DMS53 (cell line): Measurements from ENCODE around the gene TTYH2.

Experiments
- DNase-seq: peaks from one replicate; lab custom pipeline; 2025; lab: John Stamatoyannopoulos, UW

The TTYH2 gene

DNA sequence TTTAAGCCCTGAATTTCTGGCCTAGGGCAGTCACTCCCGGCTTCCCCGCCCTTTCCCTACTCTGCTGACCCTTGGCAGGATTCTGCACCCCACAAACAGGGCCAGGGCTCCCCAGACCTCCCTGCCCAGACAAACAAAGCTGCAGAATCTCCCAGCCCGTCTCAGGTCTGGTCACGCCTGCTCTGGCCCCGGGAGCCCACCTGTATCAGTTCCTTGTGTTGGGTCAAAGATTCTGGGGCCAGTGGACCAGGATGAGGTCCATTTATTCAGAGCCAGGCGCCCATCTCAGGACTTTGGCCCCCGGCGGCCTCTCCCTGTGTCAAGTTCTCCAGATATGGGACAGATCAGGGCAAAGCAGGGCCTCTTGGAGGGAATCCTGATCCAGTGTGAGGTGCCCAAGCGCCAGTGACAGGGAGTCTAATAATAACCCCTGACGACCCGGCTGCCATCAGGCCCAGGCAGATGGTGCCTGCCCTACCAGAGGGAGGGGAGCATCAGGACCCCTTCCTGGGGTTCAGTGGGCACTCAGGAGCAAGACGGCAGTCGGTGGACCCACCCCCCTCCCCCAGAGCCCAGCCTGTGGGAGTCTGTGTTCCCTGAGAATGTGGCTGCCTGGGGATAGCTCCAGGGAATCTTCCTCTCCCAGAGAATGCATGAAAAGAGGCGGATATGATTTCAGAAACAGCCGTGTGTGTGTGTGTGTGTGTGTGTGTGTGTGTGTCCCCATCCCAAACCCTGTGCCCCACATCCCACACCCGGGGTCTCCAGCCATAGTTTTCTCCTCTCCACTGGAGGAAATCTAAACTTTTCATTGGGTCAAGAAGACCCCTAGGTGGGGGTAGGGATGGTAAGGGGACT lies 1.3 kb downstream of the TTYH2 start:
- peak; percentile 40 for DNase-seq

DNA sequence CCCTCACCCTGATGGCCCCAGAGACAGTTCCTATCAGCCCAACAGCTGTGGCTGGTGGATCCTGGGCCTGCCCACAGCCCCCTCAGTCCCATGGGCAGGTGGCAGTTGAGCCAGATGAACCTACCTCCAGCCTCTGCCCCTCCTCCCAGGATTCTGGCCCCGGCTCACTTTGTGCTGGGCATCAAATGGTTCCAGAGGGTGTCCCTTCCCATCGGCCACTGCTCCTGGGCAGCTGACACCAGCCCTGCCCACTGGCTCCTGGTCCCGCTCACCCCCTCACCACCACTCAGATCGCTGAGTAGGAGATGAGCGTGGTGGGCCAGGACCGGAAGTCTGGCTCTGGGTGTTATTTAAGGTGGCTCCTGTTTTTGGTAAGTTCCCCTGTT lies 2.0 kb downstream of the TTYH2 start:
- no peak for DNase-seq

DNA sequence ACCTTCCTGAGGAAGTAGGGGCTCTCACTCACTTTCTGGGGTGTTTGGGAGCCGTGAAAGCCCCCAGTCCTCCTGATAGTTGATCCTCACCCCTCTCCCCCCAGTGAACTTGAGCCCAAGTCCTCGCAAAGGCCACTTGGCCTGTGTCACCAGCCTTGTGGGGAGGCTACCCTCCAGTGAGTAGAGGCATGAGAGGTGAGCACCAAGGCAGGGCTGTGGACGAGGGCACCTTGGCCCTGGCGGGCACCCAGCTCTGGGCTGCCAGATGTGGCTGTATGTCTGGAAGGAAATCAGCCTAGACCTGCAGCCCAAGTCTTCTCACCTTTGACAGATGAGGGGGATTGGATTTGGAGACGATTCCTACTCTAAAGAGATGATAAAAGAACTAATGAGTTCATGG lies 3.1 kb downstream of the TTYH2 start:
- no peak for DNase-seq

DNA sequence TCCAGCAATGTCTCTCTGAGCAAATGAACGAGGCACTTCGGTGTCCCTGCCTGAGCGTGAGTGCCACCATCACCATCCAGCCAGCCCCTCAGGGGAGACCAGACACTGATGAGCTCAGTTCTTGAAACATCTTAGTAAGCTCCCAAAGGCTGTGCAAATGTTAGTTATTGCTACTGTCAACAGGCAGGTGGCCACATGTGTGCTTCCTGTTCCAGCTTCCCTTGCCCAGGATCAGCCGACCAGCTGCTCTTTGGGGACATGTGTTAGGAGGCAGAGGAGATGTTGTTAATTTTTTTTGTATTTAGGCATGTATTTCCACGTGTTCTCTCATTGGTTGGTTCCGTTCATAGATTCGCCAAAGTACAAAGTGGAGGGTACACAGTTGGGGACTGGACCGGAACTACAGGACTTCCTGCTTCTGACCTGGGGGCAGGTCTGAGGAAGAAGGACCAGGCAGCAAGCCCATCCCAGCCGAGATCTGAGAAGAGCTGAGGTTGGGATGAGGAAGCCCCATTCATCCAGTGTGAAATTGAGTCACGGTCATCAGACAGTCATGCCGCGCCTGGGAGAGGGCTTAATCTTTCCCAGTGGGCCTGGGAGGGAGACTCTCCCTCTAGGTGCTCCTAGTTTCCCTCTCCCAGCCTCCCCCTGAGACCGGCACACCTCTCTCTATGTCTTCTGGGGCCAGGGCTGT lies 3.8 kb downstream of the TTYH2 start:
- DNase-seq: peak; percentile 96

DNA sequence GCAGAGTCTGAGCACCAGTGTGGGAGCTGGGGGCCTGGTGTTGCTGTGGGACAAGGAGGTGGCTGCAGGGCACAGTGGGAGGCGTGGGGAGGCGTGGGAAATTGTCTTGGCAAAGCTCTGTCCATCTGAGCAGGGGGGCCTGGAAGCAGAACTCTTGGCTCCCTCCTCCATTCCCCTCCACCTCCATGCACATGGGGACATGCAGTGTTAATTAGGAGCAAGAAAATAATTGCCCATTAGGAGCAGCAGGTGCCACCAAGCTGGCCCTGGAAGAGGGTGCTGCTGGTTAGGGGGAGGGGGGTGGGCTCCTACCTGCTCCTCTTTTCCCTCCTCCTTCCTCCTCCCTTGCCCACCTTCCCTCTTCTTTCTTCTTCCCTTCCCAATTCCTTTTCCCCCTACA lies 4.5 kb downstream of the TTYH2 start:
- DNase-seq: no peak

DNA sequence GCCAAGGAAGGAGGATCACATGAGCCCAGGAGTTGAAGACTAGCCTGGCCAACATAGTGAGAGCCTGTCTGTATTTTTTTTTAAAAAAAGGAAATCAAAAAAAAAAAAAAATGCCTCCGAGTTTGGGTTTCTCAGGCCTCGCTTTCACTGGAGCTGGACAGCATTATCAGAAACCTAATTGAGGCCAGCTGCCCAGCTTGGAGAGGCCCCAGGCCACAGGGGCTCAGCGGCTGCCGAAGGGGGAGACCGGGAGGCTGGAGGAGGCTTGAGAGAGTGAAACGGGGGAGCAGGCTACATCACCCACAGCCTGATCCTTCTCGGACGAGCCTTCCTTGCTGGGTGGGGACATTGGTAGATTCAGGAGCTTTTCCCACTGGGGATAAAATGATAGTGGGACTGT lies 5.1 kb downstream of the TTYH2 start:
- no peak for DNase-seq

DNA sequence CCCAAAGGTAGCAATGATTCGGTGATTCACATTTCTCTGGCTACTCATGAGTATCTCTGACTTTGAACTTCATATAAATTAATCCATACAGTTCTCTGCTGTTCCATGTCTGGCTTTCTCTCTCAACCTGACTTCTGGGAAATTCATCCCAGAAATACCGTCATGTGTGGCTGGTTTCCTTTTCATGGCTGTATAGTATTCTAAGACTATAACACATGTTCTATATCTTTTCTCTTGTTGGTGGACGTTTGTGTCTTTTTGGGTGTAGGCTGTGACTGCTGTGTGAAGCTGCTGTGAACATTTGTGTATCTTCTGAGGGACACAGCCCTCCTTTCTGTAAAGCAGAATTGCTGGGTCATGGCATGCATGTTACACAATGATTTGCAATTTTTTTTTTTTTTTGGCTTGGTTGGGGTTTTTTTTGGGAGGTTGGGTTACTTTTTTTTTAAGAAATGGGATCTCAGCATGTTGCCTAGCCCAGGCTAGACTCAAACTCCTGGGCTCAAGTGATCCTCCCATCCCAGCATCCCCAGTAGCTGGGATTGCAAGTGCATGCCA lies 6.3 kb downstream of the TTYH2 start:
- DNase-seq: no peak

DNA sequence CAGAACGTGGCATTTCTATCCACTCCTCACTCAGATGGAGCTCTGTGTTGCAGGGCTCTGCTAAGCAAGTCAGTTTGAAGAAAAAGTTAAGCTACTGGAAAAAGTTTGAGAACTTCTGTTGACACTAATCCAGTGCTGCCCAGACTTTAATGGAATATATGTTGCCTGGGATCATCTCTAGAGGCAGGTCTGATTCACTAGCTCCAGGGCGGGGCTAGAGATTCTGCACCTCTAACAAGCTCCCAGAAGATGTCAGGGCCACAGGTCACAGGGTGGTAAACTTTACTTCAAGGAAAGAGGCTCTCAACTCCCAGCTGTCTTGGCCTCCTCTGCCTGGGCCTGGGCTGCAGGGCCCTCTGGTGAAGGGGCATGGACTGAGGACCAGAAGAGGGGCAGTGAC lies 6.8 kb downstream of the TTYH2 start:
- DNase-seq: no peak

DNA sequence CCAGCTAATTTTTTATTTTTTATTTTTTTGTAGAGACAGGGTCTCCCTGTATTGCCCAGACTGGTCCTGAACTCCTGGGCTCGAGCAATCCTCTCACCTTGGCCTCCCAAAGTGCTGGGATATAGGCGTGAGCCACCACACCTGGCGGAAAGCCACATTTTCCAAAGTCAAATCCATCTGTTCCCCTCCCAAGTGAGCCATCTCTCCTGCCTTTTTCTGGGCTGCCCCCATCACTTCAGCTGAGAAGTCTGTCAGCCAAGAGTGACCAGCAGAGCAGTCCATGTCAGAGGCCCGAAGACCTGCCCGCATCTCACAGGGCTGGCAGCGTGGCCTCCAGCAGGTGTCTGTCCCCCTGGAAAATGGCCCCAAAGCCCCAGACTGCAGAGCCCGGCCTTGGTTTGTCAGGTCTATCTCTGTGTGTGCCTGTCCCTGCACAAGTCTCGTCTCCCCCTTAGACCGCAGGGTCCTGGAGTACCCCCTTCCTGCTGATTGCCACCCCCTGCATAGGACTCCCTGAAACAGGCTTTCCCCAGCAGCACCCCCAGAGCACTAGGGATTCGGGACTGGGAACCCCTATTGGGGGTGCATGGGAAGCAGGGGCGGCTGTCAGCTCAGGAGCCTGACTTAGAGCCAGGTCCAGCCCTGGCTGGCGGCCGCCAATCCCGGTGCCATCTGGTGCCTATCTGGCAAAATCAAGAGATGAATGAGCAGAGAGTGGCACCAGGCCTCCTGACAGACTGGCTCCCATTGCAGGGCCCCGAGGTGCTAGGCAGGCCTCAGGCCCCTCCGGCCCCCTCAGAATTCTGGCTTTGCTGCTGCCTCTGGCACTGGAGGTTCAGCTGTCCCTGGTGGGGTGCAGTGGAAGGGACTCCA lies 7.8 kb downstream of the TTYH2 start:
- no peak for DNase-seq

DNA sequence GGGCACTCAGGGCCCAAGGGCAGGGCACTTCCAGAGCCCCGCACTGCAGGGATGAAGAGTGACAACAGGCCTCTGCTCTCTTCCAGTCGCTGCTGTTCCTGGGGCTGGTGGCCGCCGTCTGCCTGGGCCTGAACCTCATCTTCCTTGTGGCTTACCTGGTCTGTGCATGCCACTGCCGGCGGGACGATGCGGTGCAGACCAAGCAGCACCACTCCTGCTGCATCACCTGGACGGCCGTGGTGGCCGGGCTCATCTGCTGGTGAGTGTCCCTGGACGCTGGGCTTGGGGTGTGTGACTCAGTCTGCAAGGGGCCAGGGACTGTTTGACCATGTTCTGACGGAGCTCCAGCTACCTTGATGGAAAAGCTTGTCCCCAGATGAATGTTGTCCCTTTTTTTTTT lies 9.0 kb downstream of the TTYH2 start:
- DNase-seq: no peak

DNA sequence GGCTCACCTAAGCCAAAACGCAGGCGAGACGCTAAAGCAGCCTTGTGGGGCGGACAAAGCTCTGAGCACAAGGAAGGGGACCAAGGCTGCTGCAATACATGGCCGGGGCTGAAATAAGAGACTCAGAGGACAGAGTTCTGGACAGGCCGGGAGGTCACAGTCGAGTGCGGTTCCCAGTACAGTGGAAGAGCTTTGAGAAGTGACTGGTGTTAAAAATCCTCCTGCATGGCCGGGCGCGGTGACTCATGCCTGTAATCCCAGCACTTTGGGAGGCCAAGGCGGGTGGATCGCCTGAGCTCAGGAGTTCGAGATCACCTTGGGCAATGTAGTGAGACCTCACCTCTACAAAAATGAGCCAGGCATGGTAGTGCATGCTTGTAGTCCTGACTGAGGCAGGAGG lies 10.5 kb downstream of the TTYH2 start:
- DNase-seq: no peak

DNA sequence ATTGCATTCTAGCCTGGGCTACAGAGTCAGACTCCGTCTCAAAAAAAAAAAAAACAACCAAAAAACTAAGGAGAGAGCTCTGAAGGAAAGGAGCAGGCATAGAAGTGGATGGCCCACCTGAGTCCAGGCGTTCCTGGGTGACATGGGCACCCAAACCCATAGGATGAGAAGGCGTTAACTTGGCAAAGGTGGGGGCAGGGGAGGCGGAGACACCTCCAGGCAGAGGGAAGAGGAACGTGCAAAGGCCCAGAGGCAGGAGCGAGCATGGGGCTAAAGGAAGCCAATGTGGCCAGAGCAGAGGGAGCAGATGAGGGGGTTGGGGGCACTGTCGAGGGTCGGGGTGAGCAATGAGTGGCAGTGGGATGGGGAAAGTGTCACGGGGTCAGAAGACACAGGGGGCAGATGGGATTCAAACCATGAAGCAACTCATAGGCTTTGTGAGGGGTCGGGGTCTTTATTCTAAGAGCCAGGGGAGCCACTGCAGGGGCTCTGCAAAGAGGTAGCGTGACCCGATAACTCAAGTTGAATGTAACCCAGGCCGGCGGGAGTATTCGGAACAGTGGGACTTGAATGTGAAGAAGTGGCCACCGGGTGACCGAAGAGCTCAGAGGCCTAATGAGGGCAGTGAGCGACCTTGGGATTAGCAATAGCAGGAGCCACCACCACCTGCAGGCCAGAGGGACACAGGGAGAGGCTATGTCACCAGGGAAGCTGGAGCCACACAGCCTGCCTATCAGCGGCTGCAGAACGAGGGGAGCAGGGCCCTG lies 11.8 kb downstream of the TTYH2 start:
- DNase-seq: no peak

DNA sequence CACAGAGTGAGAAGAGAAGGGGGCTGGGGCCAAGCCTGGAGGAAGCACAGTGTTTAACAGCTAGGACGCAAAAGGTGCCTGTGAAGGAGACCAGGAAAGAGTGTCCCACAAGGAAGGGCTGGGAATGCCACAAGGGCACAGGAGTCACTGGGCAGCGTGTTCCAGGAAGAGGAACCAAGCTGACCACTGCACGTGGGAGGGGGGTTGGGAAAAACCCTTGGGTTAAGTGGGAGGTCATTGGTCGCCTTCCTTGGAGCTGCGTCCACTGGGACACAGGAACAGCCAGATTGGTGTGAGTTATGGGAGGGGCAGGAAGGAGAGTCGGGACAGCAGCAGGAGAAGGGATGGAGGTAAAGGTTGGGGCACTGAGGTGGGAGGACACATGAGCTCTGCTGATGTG lies 12.9 kb downstream of the TTYH2 start:
- DNase-seq: no peak

DNA sequence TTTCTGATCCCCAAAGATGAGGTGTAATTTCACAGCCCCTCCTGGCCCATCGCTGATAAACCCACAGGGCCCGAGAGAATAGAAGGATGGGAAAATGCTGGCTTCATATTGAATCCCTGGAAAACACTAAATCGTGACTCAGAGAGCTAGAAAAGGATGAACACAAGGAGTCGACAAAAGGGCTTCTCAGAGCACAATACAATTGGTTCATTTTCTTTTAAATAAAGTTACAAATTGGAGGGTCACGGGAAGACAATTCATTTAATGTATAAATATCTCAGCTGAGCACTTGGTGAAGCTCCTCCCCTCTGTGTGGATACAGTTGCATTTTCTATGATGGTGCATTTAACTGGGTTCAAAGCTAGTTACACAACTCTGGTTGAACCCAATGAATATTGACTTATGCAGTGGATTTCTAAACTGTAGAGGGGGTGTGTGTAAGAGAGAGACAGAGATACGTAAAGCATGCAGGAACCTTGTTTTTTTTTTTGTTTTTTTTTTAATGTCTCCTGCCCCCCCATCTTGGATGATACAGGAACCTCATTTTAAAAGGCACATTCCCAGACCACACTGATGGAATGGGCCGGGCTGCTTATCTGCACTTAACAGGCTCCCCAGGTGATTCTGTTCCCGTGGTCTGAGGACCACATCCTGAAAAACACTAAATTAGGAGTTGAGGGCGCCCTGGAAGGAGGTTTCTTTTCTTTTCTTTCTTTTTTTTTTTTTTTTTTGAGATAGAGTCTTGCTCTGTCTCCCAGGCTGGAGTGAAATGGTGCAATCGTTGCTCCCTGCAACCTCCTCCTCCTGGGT lies 14.1 kb downstream of the TTYH2 start:
- no peak for DNase-seq

DNA sequence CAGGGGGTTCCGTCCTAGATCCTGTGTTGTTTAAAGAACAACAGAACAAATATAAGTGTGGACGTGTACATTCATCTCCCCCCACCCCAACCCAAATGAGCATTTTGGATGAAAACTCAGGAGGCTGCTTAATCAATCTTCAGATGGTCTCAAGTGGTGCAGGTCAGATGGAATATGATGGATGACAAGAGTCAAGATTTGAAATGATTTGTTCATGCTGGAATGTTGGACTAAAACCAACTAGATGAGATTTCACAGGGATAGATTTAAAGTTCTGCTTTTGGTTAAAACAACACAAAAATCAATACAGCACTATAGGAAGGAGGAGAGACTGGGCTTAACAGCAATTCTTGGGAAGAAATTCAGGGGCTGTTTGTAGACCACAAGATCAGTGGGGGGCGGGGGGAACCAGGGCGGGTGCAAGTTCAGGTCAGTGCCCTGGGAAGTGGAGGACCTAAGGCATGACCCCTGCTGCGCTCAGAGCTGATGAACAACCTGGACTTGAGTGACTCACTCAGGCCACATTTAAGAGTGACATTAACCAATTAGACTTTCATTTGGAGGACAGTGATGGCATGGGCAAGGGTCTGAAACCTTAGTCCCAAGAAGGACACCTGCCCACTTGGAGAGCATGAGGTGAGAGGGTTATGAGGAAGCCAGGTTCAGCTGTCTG lies 15.1 kb downstream of the TTYH2 start:
- DNase-seq: no peak

DNA sequence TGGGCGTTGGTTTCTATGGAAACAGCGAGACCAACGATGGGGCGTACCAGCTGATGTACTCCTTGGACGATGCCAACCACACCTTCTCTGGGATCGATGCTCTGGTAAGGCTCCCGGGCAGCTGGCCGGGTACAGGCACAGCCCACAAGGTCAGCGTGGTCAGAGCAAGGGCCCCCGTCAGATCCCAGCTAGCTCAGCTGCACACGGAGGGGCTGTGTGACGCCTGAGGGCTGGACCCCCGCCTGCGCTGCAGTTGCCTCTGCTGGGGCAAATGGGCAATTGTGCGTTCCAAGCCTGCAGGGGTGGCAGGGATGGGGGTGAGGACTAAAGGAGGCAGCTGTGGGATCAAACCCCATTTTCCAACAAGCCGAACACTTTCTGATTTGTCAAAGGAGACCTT lies 17.5 kb downstream of the TTYH2 start:
- no peak for DNase-seq

DNA sequence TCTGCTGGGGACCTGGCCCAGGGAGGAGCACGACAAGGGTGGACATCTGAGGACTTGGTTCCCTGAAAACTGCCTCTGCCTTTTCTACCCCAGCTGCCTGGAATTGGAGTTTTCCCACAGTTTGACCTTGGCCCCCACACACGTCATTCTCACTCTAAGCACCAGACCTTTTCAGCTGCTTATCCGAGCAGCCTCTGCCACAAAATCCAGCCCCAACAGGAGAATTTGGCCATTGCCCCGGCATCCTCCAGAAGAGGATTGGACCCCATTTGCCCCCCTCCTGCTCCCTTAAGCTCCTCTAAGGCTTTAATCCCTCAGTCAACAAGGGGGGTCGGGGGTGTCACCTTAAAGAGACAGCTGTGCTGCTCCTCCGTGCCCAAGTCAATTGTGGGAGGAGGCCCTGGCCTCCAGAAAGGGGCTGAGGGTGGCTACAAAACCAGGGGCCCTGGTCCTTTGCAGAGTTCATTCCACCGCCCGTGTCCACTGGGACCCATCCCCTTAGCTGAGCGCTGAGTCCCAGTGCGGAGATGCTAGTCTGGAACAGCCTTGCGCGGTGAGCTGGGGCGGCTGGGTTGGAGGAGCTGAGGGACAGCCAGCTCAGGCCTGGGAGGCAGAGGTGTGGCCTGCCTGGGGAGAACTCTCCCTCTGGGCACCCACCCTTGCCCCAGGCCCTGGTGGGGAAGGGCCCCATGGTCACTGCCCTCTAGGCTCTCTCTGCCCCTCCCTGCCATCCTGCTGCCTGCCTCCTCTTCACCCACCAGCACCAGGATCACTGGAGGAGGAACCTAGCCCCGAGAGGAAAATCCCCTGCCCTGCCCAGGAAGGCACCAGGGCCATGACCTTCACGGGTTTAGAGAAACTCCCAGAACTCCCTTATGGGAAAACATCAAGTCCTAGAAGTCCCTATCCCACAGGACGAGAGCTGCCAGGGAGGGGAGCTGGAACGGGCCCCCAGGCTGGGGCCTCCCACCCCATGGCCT lies 18.8 kb downstream of the TTYH2 start:
- DNase-seq: no peak

DNA sequence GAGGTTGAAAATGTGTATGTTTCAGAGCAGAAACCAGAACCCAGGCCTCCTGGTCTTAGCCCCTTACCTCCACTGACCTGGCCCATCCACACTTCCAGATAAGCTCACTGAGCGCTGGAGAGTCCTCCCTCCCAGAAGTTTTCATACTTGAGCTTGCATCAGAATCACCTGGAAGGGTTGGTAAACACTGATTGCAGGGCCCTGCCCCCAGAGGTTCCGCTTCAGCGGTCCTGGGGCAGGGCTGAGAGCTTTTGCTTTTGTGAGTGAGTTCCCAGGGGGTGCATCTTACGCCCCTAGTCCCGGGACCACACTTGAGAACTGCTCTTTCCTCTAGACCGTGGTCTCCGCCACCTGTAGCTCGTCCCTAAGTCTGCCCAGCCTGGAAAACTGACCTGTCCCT lies 20.6 kb downstream of the TTYH2 start:
- DNase-seq: no peak

DNA sequence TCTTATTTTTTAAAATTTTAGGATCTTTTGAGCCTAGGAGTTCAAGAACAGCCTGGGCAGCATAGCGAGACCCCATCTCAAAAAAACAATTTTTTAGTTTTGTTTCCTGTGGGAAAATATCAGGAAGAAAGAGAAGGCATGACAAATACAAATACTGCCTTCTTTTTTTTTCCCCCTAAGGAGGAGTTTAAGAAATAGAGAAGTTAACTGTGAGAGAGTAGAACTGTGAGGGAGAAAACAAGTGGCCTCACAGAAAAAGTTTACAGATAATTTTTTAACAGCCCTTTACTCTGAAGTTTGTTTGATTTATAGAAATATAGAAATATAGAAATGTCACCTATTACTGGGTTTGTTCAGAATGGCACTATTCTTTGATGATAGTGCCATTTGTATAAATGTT lies 21.1 kb downstream of the TTYH2 start:
- no peak for DNase-seq
